ENCODE data around the gene ATP2A3. TPM values are rescaled to one million over a fixed set of nuclear protein-coding genes. Genes with fewer than 3 reads are reported as not detected.
A peak's percentile ranks its signal among the peaks of the same experiment; 100 is the strongest.

ATP2A3 gene
- total and polyA plus RNA-seq, 8 donors, result 17.8 to 67.7 (median 42.3) TPM

- DNase-seq, result no peak
- Histone ChIP-seq H3K9me3 (no peaks in the 10 kb centered on the region), H3K4me1 (peaks cover 0 to 29% (median 3%) of the 10 kb centered on the region in 3 donors), H3K4me3 (no peak overlapping the region), H3K27ac (no peak overlapping the region), H3K36me3 (no peaks in the 10 kb centered on the region), H3K27me3 (no peaks in the 10 kb centered on the region)
- 82 to 85% methylated on average over 18 of the region's 18 CpGs for WGBS, 2 donors
- no peak for ATAC-seq
- TF ChIP-seq CTCF (IDR thresholded peaks at IDR 0.05), result no peak
- no peak for FAIRE-seq
- intact Hi-C loops (cut with DNase I), result no loop called here
Measured at GRCh38 chr17:3957735-3958599, 6.3 kb downstream of the ATP2A3 start.

GRCh38 chr17:3956983-3957382, 7.3 kb downstream of the ATP2A3 start:
- Histone ChIP-seq H3K9me3 (no peaks in the 10 kb centered on the region), H3K4me1 (peaks cover 0 to 25% (median 3%) of the 10 kb centered on the region in 3 donors), H3K27me3 (no peaks in the 10 kb centered on the region), H3K4me3 (no peak overlapping the region), H3K36me3 (no peaks in the 10 kb centered on the region), H3K27ac (no peak overlapping the region)
- DNase-seq (no peak), ATAC-seq (peak in 1 of 4 donors; percentile 35), FAIRE-seq (no peak)
- 90 to 92% methylated on average over 12 of the region's 12 CpGs for WGBS, 2 donors
- intact Hi-C loops (cut with DNase I), result no loop called here
- no peak for TF ChIP-seq CTCF (IDR thresholded peaks at IDR 0.05)

GRCh38 chr17:3956327-3956957, 7.8 kb downstream of the ATP2A3 start:
- intact Hi-C loops (cut with DNase I), result no loop called here
- DNase-seq (no peak), ATAC-seq (peak in 1 of 4 donors; percentile 4), FAIRE-seq (no peak)
- Histone ChIP-seq H3K9me3 (no peaks in the 10 kb centered on the region), H3K4me3 (no peak overlapping the region), H3K27ac (no peak overlapping the region), H3K4me1 (peaks cover 0 to 23% (median 3%) of the 10 kb centered on the region in 3 donors), H3K27me3 (no peaks in the 10 kb centered on the region), H3K36me3 (no peaks in the 10 kb centered on the region)
- 75 to 76% methylated on average over 15 of the region's 15 CpGs for WGBS, 2 donors
- TF ChIP-seq CTCF (IDR thresholded peaks at IDR 0.05), result no peak

GRCh38 chr17:3955673-3955988, 8.6 kb downstream of the ATP2A3 start:
- 87 to 91% methylated on average over 9 to 10 of the region's 10 CpGs for WGBS, 2 donors
- DNase-seq (no peak), FAIRE-seq (no peak), ATAC-seq (no peak)
- Histone ChIP-seq H3K9me3 (no peaks in the 10 kb centered on the region), H3K27me3 (no peaks in the 10 kb centered on the region), H3K4me1 (peaks cover 0 to 15% (median 3%) of the 10 kb centered on the region in 3 donors), H3K36me3 (no peaks in the 10 kb centered on the region), H3K4me3 (no peak overlapping the region), H3K27ac (no peak overlapping the region)
- no peak for TF ChIP-seq CTCF (IDR thresholded peaks at IDR 0.05)
- intact Hi-C loops (cut with DNase I), result no loop called here
